ENCODE results near the gene XIRP1.

XIRP1 gene

DNA sequence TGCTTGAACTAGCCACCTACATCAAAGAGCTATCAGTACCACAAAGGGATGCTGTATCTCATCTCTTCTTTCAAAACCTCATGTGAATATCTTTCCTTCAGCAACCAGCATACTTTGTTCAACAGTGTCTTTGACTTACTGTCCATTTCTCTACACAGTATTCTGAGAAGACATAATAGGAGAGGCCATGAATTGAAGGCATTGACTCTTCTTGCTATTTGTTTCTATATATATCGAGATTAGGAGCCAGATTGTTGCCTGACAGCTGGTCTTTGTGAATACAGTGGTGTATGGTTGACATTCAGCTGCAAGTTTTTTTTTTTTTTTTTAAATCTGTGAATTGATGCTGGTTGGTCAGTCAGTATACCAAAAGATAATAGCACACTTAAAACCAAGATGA lies 26.9 kb downstream of the XIRP1 start:
- no peak for DNase-seq (ENCODE audit: low read depth)

DNA sequence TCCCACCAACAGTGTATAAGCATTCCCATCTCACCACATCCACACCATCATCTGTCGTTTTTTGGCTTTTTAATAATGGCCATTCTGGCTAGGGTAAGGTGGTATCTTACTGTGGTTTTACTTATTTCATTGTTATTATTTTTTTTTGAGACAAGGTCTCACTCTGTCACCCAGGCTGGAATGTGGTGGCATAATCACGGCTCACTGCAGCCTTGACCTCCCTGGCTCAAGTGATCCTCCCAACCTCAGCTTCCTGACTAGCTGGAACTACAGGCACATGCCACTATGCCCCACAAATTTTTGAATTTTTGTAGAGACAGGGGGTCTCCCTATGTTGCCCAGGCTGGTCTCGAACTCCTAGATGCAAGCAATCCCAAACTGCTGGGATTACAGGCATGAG lies 28.0 kb downstream of the XIRP1 start:
- no peak for DNase-seq (ENCODE audit: low read depth)

DNA sequence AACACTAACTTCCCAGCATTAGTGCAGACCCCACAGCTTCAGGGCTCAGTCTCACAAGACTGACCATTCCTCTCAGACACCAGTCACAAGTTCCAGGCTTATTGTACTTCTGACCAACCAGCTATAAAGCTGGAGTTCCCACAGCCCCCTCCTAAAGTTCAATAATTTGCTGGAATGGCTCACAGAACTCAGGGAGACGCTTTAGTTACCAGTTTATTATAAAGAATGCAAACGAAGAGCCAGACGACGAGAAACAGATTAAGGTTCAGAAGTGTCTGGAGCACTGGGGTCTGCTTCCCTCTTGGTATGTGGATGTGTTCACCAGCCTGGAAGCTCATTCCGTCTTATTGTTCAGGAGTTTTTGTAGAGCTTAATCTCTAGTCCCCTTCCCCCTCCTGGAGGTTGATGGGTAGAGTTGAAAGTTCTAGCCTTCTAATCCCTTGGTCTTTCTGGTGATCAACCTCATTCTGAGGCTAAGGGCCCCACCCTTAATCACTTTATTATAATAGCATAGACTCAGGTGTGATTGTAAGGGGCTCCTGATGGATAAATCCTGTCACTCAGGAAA lies 34.2 kb downstream of the XIRP1 start:
- no peak for DNase-seq (ENCODE audit: low read depth)

DNA sequence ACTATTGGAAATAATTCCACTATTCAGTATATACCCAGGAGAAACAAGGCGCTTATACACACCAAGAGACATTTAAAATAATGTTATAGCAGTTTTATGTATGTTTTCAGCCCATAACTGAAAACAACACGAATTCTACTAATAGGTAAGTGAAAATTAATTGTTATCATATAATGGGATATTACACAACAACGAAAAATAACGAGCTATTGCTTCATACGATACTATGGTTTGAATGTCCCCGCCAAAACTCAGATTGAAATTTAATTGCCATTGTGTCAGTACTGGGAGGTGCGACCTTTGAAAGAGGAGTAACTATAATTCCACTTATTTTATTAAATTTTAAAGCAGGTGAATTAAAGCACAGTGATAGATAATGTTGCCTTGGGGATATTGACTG lies 35.0 kb downstream of the XIRP1 start:
- no peak for DNase-seq (ENCODE audit: low read depth)

DNA sequence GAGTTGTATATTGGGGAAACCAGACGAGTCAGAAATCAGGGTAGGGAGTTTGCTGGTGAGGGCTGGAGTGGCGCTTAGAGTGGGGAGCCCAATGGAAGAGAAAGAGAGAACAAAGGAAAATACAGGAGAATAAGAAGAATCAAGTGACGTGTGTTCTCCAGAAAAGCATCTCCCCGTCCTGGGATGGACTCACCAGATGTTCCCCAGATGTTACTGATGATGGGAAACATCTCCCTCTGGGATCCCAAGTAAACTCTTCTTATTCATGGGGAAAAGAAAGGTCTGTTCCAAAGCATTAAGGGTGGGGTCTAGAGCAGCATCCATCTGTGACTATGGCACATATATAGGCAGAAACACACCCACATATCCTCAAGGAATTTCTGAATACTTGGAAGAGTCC lies 36.0 kb downstream of the XIRP1 start:
- DNase-seq (ENCODE audit: low read depth) = no peak

DNA sequence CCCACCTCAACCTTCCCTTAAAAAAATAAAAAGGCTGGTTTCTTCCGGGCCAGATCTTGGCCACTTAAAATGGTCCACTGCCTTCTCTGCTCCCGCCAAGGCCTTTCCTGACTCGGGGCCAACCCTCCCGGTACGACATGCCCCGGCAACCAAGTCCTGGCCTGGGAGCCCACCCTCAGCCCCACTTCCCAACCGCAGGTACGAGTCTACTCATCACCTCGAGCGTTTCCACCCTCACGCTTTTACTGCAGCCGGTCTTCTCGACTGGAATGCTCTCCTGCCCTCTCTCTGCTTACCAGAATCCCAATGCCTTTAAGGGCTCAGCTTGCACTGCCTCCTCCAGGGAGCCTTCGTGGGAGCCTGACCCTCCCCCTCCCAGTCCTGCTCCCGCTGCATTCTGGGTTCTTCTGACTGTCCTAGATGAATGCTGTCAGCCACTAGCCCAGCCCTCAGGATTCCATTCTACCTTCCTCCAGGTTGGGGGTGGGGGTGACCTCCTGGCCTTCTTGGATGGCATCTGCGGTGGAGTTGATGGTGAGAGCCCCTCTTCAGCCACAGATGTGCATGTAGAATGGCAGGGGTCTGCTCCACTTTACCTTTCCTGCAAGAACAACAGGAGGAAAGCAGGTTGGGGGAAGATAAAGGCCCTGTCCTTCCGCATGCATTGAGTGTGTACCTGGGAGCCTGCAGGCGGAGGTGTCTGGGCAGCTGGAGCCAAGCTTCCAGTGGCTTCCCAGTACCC lies 37.9 kb downstream of the XIRP1 start:
- no peak for DNase-seq (ENCODE audit: low read depth)

DNA sequence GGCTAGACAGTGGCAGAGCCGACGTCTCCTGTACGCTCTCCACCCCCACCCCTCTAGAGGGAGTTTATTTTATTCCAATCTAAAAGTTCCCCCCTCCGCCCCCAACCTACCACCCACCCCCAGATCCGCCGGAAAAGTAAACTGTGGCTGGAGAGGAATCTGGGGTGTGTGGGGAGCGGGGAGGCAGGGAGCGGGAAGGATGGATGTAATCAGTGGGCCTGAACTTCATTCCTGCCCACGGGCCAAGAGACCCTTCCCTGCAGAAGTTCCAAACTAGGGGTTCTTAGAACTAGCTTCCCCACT lies 38.5 kb downstream of the XIRP1 start:
- no peak for DNase-seq (ENCODE audit: low read depth)

DNA sequence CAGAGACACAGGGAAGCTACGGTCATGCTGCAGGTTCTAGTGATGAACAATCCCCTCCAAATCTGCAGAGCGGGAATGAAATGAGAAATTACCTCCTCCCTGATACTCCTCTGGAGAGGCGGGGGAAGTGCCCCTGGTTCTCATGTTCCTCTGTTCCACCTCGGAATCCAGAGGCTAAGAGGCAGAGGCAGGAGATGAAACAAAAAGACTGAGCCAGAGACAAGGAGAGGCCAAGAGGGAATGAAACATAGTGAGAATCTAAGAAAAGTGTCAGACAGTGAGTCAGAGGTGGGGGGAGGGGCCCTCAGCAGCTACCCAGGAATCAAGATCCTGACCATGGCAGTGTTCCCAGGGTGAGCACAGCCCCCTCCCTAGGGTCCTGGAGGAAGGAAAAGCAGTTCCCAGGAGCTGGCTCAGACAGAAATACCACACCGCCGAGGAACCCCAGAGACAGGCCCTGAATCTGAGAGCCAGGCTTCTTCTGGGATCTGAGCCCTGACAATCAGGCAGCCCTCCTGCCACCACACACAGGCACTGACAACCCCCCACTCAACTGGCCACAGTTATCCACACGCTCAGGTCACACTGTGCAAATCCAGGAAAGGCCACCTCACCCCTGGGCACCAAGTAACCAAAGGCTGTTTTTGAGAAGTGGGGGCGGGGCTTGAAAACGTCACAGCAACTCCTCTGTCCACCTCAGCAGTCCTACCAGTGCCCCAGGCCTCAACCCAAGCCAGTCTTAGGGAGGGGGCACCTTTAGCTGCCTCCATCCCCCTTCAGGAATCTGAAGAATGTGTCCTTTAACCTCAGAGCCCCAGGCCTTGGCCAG lies 41.4 kb downstream of the XIRP1 start:
- peak; percentile 48 for DNase-seq (ENCODE audit: low read depth)

DNA sequence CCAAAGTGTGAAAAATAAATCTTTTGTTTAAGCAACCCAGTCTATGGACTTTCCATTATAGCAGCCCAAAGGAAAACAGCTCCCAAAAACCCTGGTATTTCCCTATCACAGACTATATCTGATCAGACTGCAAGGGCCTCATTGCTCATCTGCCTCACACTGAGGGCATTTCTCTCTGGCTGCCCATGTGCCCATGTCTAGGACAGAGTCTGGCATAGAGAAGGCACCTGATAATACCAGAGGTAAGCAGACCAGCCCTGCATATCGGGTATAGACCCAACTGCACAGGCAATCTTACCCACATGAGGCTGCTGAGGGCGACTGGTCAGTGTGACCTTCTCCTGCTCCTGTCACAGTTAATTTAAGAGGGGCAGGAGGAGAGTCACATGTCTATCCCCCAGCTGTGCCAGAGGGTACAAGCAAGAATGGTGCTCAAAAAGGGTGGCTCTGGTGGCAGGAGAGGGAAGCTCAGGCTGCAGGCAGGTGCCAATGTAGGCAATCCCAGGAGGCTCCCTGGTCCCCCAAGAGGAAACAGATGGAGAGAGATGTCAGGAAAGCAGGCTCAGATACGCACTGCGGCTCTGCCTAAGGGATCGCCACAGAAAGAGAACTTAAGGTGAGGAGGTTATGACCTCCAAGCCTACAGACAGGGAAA lies 42.1 kb downstream of the XIRP1 start:
- DNase-seq (ENCODE audit: low read depth) = no peak

DNA sequence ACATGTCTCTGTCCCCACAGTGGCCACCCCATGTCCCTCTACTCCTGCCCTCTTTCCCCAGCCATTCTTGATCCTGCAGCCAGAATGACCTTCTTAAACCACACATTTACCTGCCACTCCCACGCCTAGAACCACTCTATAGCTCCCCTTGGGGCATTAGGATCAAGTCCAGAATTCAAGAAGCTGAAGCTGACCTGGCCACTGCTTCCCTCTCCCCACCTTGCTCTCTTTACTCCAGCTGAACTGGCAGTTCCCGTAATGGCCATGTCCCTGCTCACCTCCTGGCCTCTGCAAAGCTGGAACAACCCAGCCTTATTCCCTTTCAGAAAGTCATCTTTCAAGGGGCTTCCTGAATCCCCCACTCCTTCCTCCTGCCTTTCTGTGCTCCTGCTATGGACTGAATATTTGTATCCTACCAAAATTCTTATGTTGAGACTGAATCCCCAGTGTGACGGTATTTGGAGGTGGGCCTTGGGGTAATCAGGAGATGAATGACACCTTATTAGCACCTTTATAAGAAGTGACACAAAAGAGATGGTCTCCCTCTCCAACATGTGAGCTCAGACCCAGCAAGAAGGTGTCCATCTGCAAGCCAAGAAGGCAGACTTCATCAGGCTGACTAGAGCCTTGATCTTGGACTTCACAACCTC lies 42.8 kb downstream of the XIRP1 start:
- no peak for DNase-seq (ENCODE audit: low read depth)

DNA sequence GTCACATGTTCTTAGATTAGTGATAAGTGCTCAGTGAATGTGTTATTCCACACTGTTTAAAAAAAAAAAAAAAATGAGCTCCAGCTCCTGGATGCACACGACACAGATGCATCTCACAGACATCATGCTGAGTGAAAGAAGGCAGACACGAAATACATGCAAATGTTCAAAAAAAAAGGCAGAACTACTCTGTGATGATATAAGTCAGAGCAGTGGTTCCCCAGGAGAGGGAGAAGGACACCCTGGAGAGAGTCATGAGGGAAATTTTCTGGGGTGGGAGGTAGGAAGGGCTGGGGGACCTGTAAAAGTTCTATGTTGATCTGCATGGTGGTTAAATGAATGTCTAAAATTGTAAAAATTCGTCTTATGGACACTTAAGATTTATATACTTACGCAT lies 43.3 kb downstream of the XIRP1 start:
- DNase-seq (ENCODE audit: low read depth) = no peak

DNA sequence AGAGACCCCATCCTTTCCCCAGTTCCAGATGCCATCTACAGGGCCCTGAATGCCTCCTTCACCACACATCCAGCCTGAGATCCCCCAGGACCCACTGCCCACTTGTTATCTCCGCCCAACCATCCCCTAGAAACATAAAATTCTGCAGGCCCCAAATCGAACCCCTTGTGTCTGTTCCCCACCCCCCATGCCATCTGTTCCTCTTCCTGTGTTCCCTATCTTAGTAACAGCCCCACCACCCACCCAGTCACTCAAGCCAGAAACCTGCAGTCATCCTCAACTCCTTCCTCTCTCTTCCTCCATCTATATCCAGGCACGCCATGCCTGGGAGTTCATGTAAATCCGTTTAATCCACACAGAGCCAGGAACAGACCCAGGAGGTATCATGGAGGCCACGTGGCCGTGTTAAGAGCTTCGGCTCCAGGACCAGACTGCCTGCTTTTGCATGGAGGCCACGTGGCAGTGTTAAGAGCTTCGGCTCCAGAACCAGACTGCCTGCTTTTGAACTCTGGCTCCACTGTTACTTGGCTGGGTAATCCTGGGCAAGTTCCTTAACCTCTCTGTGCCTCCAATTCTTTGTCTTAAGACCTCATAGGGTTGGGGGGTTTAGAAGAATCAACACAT lies 43.8 kb downstream of the XIRP1 start:
- DNase-seq (ENCODE audit: low read depth) = no peak

DNA sequence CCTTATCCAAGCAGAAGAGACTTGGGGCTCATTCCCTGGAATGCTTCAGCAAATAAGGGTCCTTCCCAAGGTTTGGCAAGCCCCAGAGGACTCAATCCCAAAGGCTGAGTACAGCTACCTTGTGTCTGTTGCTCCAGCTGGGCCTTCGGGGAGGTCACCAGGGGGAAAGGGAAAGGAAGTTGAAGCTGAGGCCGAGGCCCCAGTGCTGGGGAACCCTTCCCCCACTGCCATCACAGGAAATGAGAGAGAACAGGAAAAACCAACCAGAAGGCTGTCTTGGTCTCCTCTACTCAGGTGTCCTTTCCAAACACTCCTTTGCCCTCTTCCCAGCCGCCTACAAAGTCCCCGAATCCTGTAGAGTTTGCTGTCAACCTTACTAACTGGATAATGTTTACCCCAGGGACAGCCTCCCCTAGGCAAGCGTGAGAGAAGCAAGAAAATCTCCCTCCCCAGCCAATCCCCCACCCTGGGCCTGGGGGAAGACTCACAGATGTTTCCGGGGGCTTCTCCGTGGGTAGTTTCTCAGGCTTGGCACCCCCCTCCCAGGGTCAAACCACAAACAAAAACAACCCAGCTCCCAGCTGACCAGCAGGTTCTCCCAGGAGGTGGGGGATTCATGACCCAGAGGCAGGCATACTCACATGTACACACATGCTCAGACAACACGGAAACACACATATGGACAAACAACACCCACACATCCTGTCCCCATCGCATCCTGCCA lies 44.5 kb downstream of the XIRP1 start:
- peak; percentile 30 for DNase-seq (ENCODE audit: low read depth)

DNA sequence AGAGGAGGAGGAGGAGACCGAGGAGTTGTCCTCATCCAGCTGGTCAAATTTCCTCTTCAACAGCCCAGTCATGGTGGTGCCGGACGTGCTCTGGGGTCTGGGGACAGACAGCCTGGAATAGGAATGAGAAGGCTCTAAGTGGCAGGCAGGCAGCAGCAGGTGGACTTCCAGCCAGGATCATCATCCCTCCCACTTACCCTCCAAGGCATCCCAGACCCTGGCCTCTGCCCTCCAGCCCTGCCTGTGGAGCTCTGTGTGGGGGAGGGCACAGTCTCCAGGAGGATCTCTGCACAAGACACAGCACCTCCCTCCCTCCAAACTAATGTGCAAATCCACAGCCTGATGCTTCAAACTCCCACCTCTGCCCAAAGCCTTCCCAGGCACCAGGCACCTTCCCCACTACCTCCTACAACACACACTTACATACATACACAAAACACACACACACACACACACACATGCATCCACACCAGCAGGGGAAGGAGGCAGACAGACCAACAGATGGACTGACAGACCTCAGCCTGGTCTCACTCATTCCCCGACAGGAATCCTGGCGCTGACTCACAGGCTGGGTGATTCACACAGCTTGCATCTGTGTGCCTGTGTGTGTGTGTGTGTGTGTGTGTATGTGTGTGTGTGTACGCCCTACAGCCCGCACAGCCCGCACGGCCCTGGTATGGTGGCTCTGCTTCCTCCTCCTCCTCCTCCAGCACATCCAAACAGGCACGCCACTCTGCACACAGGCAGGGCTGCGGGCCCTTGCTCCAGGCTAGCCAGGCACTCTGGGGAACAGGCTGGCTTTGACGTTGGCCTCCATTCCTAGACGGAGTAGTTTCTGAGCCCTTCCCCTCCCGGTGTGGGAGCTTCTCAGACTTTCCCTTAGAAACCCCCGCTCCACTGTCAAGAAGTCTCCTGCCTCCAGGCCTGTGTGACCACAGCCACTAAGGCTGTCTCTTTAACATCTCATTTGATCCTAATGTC lies 45.5 kb downstream of the XIRP1 start:
- peak; percentile 68 for DNase-seq (ENCODE audit: low read depth)

DNA sequence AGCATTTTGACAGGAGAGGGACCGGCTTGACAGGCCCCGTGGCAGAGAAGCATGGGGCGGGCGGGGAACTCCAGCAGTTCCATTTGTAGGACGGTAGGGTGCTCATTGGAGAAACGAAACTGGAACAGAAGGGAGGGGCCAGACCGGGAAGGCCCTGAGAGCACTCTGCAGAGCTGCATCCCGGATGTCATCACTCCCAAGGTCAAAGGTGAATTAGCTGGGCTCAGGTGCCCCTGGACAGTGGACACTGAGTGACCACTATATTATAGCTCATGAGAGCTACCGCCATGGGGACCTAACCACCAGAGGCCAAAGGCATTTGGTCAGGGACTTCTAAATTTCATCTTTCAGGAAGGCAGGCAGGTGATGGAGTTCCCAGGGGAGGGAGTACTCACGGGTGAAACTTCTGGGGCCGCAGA lies 46.3 kb downstream of the XIRP1 start:
- no peak for DNase-seq (ENCODE audit: low read depth)

DNA sequence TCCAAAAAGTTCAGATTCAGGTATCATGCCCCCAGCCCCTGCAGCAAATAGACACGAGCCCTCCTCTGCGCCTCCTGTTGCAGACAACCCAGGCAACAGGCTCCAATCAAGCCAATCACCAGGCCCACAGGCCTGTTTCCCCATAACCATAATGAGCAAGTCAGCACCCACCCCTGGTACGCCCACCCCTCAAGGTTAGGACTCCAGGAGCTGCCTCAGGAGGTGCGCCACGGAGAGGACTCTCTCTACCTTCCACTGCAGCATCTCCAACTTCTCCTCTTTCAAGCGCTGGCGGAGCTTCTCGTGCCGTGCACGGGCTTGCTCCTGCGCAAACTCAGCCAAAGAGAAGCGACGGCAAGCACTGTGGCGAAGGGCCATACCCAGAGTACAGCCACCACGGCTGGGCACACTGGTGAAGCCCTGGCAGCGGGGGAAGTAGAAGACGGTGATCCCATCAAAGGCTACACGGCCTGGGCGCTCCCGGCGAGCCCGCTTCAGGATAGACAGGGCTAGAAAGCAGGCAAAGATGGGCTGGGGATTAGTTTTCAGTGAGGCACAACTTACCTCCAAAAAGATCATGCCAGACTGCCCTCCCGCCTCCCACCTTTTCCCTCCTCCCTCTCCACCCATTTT lies 47.5 kb downstream of the XIRP1 start:
- DNase-seq (ENCODE audit: low read depth) = no peak

DNA sequence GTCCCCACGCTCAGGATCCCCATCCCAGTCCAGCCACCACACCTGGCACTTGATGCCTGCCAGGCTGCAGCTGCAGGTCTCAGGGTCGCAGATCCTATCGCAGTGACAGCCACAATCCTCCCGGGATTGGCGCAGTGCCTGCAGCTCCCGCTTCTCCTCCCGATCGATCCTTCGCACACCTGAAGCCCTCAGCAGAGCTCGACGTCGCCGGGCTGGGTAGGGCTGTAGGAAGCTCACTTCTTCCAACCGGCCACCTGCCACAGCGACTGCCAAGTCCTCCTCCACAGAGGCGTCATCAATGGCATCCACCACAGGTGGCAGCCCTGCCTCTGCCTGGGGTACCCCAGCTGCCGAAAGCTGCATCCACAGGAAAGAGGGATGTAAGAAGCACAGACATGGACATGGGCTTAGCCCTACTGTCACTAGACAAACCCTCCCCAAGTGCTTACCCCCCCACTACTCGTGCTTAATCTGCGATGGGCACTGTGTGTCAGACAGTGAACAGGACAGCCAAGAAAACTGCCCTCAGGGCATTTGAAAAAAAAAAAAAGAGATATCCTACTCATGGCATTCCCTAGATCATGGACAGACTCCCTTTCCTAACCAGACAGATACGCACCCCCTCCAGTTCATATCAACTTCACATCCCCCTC lies 48.2 kb downstream of the XIRP1 start:
- DNase-seq (ENCODE audit: low read depth) = no peak

DNA sequence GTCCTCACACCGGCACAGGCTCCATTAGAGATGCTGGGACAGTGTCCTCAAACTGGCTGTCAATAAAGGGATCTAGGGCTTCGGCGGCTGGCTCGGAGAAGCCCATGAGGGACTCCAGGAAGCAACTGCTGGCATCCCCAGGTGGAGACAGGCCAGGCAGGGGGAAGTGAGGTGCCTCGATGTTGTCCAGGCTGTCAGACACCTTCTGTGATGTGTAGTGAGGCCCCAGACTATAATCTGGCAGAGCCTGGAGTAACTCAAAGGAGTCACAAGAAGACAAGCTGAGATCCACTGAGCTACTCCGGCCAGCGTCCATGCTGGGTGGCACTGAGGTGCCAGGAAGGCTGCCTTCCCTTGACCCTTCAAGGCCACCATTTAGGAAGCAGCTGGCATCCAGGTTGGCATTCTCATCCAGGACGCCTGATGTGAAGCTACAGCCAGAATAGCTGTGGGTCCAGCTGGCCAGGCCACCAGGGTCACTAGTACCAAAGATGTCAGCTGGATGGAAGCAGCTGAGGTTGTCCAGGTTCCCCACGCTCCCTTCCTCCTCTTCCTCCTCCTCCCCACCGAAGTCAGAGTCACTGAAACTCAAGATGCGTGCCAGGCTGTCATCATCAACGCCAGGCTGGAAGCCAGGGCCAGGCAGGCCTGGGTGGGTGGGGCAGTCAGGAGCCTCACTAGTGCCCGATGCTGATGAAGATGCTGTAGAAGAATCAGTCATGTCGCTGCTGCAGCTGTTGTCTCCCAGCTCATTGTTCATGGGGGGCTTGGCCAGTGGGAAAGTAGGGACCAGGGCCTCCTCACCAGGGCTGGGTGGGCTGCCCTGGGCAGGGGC lies 49.1 kb downstream of the XIRP1 start:
- no peak for DNase-seq (ENCODE audit: low read depth)

Measured in activated T-cell treated with anti-CD3 and anti-CD28 coated beads for 48 hours (primary cell).